ENCODE results near the gene HYI. TPM values are rescaled to one million over a fixed set of nuclear protein-coding genes. Genes with fewer than 3 reads are reported as not detected.

The HYI gene
- total RNA-seq, 3 donors from 2014 or later = 66.6 to 79.3 (median 70.1) TPM

GRCh38 chr1:43447891-43448708, 5.6 kb downstream of the HYI start:
- no peak overlapping the region for H3K4me3 ChIP-seq
- no peaks in the 10 kb centered on the region for H3K9me3 ChIP-seq
- no peak for DNase-seq (ENCODE audit: low spot score in 2 of 2)
- no peaks in the 10 kb centered on the region for H3K27me3 ChIP-seq
- TF ChIP-seq, protein P1, sequence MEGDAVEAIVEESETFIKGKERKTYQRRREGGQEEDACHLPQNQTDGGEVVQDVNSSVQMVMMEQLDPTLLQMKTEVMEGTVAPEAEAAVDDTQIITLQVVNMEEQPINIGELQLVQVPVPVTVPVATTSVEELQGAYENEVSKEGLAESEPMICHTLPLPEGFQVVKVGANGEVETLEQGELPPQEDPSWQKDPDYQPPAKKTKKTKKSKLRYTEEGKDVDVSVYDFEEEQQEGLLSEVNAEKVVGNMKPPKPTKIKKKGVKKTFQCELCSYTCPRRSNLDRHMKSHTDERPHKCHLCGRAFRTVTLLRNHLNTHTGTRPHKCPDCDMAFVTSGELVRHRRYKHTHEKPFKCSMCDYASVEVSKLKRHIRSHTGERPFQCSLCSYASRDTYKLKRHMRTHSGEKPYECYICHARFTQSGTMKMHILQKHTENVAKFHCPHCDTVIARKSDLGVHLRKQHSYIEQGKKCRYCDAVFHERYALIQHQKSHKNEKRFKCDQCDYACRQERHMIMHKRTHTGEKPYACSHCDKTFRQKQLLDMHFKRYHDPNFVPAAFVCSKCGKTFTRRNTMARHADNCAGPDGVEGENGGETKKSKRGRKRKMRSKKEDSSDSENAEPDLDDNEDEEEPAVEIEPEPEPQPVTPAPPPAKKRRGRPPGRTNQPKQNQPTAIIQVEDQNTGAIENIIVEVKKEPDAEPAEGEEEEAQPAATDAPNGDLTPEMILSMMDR (IDR thresholded peaks at IDR 0.05) = no peak
- no peak for TF ChIP-seq POLR2A (IDR thresholded peaks at IDR 0.05)
- no peak for TF ChIP-seq POLR2AphosphoS5 (IDR thresholded peaks at IDR 0.05)
- no peak overlapping the region for H3K27ac ChIP-seq
- peaks cover 13% of the 10 kb centered on the region for H3K36me3 ChIP-seq
- intact Hi-C loops (cut with DNase I; ENCODE audit: low total_unique reads) = no loop called here
- H3K4me1 ChIP-seq = no peaks in the 10 kb centered on the region

GRCh38 chr1:43446881-43447835, 6.6 kb downstream of the HYI start:
- H3K9me3 ChIP-seq = no peaks in the 10 kb centered on the region
- TF ChIP-seq, protein P1 (IDR thresholded peaks at IDR 0.05) = no peak
- TF ChIP-seq POLR2AphosphoS5 (IDR thresholded peaks at IDR 0.05) = no peak
- TF ChIP-seq POLR2A (IDR thresholded peaks at IDR 0.05) = no peak
- H3K27me3 ChIP-seq = no peaks in the 10 kb centered on the region
- peaks cover 13% of the 10 kb centered on the region for H3K36me3 ChIP-seq
- no peaks in the 10 kb centered on the region for H3K4me1 ChIP-seq
- H3K4me3 ChIP-seq = no peak overlapping the region
- no peak overlapping the region for H3K27ac ChIP-seq
- intact Hi-C loops (cut with DNase I; ENCODE audit: low total_unique reads) = no loop called here
- DNase-seq (ENCODE audit: low spot score in 2 of 2) = no peak

GRCh38 chr1:43446388-43446740, 7.4 kb downstream of the HYI start:
- Histone ChIP-seq H3K27ac (no peak overlapping the region), H3K4me3 (no peak overlapping the region), H3K9me3 (no peaks in the 10 kb centered on the region), H3K4me1 (no peaks in the 10 kb centered on the region), H3K27me3 (no peaks in the 10 kb centered on the region), H3K36me3 (peaks cover 13% of the 10 kb centered on the region)
- intact Hi-C loops (cut with DNase I; ENCODE audit: low total_unique reads) = no loop called here
- TF ChIP-seq POLR2AphosphoS5 (IDR thresholded peaks at IDR 0.05) (no peak), POLR2A (IDR thresholded peaks at IDR 0.05) (no peak)
- TF ChIP-seq, protein P1 (IDR thresholded peaks at IDR 0.05) = no peak
- no peak for DNase-seq (ENCODE audit: low spot score in 2 of 2)

DNA sequence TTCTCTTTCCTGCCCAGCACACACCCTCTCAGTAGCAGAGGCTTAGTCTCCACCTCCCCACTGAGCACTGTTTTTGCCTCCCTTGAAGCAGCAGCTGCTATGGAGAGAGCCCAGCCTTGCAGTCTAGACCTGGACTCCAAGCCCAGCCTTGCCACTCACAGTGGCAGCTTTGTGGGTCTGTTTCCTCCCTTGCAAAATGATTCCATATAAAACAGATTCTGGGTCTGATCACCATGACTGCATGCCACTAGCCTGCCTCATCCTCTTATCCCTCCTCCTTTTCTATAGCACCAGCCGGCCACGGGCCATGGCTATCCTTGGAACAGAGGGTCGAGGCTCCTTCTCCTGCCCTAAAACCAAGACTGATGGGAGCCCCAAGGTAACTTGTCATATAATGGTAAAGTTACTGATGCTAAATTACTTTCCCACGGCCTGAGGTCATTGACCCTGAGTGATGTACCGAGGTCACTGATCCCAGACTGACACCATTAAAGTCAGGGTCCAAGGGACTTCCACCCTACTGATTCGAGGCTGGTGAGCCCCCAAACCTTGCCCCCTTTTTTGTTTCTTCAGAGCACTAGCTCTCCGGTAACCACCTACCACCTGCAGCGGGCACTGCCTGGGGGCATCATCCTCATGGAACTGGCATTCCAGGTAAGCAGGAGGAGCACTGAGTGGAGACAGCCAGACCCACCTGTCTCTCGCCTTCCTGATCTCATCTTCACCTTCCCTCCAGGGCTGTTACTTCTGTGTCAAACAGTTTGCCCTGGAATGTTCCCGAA, 7.9 kb downstream of the HYI start:
- no peaks in the 10 kb centered on the region for H3K9me3 ChIP-seq
- H3K27me3 ChIP-seq = no peaks in the 10 kb centered on the region
- no peak for DNase-seq (ENCODE audit: low spot score in 2 of 2)
- no peak overlapping the region for H3K27ac ChIP-seq
- no peaks in the 10 kb centered on the region for H3K4me1 ChIP-seq
- no peak overlapping the region for H3K4me3 ChIP-seq
- H3K36me3 ChIP-seq = peaks cover 13% of the 10 kb centered on the region
- TF ChIP-seq, protein P1 (IDR thresholded peaks at IDR 0.05) = no peak
- TF ChIP-seq POLR2A (IDR thresholded peaks at IDR 0.05) (no peak), POLR2AphosphoS5 (IDR thresholded peaks at IDR 0.05) (no peak)
- intact Hi-C loops (cut with DNase I; ENCODE audit: low total_unique reads) = no loop called here
